HG03159 (cell line): Measurements from ENCODE around the gene TMEM88.
A peak's percentile ranks its signal among the peaks of the same experiment; 100 is the strongest.

Source experiments
- ATAC-seq: cut with Tn5 transposase; IDR thresholded peaks from one replicate; pipeline ENCODE4 v1.9.1; 2021; ENCODE audit warnings: mild to moderate bottlenecking, moderate library complexity; ENCODE audit not compliant: unreplicated experiment

TMEM88 gene

DNA sequence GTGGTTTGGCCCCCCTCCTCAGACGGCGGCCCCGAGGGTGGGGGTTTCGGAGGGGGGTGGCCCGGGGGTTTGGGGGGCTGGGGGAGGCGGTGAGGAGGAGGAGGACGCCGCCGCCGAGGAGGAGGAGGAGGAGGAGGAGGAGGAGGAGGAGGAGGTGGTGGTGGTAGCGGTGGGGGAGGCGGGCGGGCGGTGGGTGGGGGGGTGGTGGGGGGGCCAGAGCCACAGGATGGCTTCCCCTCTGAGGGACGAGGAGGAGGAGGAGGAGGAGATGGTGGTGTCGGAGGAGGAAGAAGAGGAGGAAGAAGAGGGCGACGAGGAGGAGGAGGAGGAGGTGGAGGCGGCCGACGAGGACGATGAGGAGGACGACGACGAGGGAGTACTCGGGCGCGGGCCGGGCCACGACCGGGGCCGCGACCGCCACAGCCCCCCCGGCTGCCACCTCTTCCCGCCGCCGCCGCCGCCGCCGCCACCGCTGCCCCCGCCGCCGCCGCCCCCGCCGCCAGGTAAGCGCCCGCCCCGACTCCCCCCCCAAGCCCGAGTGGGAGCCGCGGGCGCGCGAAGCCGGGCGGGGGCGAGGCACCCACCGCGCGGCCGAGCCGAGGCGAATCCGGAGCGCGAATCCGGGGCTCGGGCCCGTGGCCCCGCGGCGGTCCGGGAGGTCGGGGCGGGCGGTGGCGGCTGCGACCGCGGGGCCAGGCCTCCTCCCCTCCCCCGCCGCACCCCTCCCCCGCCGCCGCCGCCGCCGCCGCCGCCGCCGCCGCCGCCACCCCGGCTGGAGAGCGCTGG, 29.9 kb downstream of the TMEM88 start:
- ATAC-seq: no peak

DNA sequence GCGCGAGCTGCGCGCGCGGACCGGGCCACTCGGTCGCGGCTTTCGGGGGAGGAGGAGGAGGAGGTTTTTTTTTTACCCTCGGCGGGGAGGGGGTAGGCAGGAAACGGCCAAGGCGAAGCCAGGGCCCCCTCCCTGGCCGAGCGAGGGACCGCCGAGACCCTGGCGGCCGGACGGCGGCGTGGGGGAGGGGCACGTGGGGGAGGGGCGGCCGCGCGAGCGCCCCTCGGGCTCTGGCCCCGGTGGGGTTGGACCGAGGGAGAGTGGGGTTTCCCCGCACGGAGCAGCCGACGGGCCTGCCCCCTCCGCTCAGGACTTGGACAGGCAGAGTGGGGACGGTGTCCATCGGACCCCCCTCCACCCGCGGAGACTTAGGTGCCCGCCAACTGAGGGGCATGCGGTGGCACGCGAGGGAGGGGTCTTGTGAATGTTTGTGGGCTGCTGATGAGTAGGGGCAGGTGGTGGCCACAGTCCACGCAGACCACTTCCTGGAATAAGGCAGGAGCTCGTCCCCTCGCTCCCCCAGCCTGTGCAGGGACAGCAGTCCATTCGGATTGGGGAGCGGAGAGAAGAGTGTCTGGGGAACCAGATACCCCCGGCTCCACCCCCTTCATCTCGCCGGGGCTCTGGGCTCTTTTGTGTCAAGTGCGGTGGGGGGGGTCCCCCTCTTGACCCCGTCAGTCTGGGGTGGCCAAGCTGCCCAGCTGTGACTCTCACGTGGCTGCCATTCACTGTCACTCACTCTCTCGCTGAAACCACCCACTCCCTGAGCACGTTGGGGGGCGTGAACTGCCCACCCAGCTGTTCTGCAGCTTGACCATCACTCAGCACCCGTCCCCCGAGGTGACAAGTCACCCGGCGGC, 30.7 kb downstream of the TMEM88 start:
- ATAC-seq: no peak

DNA sequence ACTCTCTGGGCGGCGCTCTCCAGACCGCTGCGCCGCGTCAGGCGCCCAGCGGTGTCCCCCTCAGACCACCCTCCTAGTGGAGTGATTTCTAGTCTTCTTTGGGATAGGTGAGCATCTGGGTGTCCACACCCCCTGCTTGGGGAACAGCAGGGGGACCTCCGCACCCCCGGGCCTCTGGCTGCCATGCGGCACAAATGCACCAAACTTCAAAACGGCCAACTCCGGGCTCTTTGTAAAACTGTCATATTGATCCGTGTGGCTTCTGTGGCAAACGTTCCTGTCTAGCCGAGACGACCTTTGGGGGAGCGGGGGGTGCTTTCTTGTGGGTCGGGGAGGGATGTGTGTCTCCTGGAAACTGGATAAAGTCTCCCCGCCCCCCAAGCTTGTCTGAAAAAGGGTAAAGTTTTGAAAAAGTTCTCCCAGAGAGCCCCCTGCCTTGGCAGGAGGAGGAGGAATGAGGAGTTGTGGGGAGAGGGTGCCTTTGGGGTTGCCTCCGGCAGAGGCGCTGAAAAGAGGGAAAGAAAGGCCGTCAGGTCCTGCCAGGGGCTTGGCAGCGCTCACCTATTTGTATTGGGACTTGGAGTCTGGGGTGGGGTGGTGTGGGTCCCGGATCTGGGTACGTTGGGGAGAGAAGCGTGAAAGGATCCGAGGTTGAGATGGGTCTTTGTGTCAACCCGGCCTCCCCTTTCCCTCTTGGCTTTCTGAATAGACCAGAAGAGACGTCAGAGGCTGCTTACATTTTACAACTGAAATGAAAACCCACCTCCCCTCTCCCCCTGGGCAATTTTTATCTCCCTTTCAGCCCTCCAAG, 31.6 kb downstream of the TMEM88 start:
- no peak for ATAC-seq

DNA sequence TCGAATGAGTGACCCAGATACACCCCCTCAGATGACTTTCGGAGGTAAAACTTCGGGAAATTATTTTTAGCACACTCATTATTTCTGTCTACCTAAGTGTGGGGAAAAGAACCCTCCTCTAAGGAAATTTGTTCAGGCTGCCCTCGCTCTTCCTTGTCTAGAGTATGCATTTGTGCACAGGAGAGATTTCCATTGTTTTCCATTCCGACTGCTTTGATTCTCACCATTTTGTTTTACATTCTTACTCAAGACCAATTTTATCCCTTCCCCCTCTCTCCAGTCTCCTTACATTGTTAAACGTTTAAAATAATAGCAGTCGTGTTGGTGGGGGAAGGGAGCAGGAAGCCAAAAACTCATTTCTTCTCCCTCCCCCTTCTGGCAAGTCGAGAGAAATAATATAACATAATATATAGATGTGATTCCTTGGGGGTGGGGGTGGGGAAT, 32.2 kb downstream of the TMEM88 start:
- no peak for ATAC-seq

DNA sequence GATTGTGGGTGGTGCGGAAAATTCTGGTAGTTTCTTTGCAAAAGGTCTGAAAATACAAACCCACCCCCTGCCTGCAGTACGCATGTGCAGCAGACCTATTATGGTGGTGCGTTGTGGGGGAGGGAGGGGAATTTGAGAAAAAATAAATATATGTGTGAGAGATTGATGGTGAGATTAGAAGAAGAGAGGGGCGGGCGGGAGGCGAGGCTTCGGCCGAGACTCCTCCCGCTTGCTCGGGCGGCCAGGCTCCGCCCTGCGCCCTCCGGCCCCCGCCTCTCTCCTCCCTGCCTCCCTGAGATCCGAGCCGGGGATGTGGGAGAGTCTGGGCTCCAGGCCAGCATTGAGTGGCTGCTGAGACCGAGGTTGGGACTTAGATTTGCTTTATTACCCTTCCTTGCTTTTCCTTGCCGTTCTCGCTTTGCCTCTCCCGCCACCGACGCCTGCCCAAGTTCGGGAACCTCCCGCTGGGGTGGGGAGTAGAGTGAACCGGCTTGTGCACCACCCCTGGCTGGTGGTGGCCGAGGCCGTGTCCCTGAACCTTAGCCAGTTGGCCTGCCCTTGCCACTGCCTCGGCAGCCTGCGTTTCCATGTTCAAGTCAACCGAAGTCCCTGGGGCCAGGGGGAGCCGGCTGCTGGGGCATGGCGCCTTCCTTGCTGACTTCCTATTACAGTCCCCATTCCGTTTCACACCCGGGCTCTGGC, 32.8 kb downstream of the TMEM88 start:
- peak; percentile 36 for ATAC-seq

DNA sequence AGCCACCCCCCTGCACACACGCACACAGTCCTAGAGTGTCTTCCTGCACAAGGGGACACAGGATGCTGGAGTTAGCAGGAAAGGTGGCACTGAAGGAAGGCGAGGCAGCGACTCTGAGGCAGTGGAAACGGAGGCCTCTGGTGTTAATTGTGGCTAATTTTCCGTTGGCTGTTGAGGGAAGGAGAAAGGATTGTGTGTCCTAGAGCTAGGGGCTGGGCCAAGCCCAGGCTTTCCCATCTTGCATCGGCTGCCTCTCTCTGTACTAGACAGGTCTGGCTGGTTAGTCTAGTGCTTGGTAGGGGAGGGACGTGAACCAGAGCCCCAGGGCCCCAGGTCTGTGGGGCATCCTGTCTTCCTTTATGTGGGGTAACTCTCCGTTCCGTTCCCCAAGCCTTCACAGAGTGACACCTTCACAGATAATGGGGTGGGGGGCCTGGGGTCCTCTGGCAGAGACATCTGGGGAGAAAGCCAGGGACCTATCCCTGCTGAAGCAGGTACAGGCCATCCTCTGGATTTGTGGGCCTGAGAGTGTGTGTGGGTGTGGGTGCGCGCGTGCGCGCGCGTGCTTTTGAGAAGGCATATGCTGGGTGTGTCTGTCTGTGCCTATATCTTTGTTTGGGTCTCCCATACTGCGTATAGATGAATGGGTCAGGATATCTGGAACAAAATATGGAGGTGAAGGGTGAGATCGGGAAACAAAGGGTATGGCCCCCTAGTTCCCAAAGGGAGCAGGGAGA, 33.5 kb downstream of the TMEM88 start, which contains the start of gene CHD3:
Gene CHD3, plus strand, starts transcription at position 606 of the 737 bp plus-strand sequence. CDS start 212 bp downstream, outside the sequence.
- ATAC-seq: no peak

DNA sequence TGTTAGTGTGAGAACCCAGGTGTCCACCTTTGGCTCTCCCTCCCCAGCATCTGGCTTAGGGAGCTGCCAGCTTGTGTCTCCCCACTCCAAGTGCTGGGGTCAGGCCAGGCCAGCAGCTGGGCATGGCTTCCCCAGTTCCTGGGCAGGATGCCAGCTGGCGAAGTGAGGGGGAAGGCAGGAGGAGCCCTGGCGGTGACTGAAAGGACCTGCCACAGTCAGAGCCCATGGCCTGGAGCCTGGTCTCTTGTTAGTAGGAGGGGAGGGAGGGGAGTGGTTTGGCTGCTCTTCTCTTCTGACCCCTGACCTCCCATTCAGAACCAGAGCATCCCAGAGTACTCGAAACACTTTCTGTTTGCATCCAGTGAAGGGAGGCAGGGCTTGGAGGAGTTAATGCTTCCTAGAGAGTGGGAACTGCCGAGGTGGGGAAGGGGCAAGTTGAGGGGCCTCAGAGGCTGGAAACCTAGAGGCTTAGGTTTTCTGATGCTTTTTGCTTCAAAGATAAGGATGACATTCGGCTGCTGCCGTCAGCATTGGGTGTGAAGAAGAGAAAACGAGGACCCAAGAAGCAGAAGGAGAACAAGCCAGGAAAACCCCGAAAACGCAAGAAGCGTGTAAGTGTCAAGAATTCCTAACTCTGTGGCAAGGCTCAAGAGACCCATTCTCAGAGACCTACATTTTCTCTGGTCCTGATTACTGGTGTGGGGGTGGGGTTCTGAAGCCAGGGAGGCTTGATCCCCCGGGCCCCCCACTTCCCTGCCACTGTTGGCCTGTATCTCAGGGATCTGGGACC, 34.5 kb downstream of the TMEM88 start:
- ATAC-seq: no peak

DNA sequence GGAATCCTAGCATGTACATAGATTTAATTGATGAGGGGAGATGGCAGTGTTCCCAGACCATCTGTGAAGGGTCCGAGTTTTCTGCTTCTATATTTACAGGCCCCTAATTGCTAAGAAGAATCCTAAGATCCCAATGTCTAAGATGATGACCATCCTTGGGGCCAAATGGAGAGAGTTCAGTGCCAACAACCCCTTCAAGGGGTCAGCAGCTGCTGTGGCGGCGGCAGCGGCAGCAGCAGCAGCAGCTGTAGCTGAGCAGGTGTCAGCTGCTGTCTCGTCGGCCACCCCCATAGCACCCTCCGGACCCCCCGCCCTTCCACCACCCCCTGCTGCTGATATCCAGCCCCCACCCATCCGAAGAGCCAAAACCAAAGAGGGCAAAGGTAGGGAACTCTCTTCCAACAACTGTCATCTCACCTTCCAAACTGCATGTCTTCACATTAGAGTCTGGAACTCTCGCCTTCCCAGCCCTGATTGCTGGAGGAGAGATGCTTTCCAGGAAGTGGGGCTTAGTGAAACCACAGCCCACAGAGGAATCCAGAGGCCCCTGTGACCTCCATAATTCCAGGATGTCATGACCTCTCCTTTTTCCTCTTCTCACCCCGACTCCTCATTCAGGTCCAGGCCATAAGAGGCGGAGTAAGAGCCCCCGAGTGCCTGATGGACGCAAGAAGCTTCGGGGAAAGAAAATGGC, 38.5 kb downstream of the TMEM88 start:
- ATAC-seq: no peak

DNA sequence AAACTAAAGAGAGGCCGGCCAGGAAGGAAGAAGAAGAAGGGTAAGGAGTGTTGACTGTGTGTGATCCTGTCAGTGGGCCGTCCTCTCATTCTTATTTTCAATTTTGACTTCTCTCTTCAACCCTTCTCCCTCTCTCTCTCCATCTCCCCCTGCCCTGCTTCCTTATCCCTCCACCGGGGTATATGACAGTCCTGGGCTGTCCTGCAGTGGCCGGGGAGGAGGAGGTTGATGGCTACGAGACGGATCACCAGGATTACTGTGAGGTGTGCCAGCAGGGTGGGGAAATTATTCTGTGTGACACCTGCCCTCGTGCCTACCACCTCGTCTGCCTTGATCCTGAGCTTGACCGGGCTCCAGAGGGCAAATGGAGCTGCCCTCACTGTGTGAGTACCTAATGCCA, 39.4 kb downstream of the TMEM88 start:
- no peak for ATAC-seq

DNA sequence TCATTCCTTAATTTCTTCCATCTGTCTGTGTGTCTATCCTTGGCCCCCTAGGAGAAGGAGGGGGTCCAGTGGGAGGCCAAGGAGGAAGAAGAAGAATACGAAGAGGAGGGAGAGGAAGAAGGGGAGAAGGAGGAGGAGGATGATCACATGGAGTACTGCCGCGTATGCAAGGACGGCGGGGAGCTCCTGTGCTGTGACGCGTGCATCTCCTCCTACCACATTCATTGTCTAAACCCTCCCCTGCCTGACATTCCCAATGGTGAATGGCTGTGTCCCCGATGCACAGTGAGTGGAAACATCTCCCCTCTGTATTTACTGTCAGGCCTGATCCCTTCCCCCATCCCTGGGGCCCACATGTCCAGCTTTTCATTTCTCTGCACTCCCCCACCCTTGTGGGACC, 40.0 kb downstream of the TMEM88 start:
- no peak for ATAC-seq

DNA sequence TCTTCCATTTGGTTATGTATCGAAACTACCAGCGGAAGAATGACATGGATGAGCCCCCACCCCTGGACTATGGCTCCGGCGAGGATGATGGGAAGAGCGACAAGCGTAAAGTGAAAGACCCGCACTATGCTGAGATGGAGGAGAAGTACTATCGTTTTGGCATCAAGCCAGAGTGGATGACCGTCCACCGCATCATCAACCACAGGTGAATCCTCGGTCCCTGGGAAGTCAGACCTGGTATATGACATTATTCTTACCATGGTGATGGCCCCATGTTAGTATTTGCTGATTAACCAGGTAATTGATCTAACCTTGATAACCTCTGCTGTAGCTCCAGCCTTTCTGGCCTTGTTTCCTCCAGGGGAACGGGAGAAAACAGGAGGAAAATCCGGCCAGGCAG, 42.2 kb downstream of the TMEM88 start:
- ATAC-seq: no peak

DNA sequence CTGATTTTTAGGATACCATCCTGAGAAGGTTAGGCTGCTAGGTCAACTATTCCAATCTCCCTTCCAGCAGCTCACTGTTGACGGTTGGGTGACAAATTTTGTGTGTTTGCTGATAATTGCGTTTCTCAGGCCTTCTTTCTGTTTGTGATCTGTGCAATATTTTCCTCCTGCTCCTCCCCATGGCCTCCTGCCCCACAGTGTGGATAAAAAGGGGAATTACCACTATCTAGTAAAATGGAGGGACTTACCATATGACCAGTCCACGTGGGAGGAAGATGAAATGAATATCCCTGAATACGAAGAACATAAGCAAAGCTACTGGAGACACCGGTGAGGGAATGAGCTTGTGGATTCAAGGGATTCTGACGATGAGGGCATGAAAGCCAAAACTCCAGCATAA, 42.9 kb downstream of the TMEM88 start:
- no peak for ATAC-seq

DNA sequence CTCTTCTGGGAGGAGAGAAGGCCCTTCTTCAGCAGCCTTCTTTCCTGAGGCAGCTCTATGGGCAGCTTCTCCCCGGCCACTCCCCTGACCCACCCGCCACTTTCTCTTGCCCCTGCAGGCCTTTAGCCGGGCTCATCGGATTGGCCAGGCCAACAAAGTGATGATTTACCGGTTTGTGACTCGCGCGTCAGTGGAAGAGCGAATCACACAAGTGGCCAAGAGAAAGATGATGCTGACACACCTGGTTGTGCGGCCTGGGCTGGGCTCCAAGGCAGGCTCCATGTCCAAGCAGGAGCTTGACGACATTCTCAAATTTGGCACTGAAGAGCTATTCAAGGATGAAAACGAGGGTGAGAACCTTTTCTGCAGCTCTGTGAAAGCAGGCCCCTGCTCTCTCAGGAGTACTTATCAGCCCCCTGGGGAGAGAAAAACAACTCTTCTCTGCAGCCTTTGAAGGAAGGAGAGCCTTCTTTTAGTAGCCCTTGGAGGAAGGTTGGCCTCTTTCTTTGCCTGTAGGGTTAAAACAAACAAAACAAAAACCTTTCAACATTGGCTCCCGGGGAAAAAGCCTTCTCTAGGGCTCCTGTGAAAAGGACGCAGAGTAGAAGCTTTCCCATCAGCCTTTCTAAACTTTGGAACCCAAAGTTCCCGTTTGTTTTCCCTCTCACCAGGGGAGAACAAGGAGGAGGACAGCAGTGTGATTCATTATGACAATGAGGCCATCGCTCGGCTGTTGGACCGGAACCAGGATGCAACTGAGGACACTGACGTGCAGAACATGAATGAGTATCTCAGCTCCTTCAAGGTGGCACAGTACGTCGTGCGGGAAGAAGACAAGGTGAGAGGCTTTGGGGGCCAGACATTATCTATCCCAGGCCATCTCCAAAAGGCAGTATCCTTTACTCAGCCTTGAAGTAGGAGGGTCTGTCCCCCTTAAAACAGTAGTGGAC, 48.6 kb downstream of the TMEM88 start:
- no peak for ATAC-seq
